GM19193 (cell line): ENCODE measurements around the gene PEX10.

Experiments used
- POLR2A ChIP-seq: IDR thresholded peaks from 4 replicates; pipeline ENCODE4 v1.6.1; 2011; ENCODE audit not compliant: insufficient read depth, insufficient read length; ENCODE audit errors: extremely low read depth

PEX10 gene

GRCh38 chr1:2391041-2391930 lies 21.1 kb downstream of the PEX10 start, which contains the start of the genes MORN1 and RER1:
MORN1 (minus strand) TSS chr1:2391554; CDS start chr1:2391533, 21 bp downstream.
RER1 (plus strand) TSS chr1:2391841; CDS start chr1:2395791, 3,950 bp downstream.
- peak; percentile 85 for TF ChIP-seq POLR2A

GRCh38 chr1:2389644-2390043 lies 22.7 kb downstream of the PEX10 start:
- TF ChIP-seq POLR2A = no peak

GRCh38 chr1:2388004-2388913 lies 24.1 kb downstream of the PEX10 start:
- TF ChIP-seq POLR2A = peak; percentile 34

GRCh38 chr1:2386636-2387611 lies 25.4 kb downstream of the PEX10 start:
- TF ChIP-seq POLR2A = no peak

GRCh38 chr1:2385606-2386280 lies 26.6 kb downstream of the PEX10 start:
- TF ChIP-seq POLR2A = no peak

GRCh38 chr1:2384941-2385481 lies 27.4 kb downstream of the PEX10 start:
- TF ChIP-seq POLR2A = no peak

GRCh38 chr1:2384130-2384860 lies 28.1 kb downstream of the PEX10 start:
- TF ChIP-seq POLR2A = no peak

GRCh38 chr1:2383576-2383975 lies 28.8 kb downstream of the PEX10 start:
- no peak for TF ChIP-seq POLR2A

- TF ChIP-seq POLR2A = no peak
These were observed 29.6 kb downstream of the PEX10 start for GRCh38 chr1:2382621-2383361.

GRCh38 chr1:2381741-2382620 lies 30.4 kb downstream of the PEX10 start:
- TF ChIP-seq POLR2A = no peak
